Karpas-422 (cell line): ENCODE data around the gene MYO18A. TPM values are rescaled to one million over a fixed set of nuclear protein-coding genes. Genes with fewer than 3 reads are reported as not detected.

Experiments used
- DNase-seq: peaks from one replicate; pipeline ENCODE4 v3.0.0-alpha.2; 2015
- H2AFZ ChIP-seq: fragments of 200-600 bp; sonication (generic); 2 replicates; pipeline ENCODE4 v1.6.1; 2014; ENCODE audit warnings: antibody characterized with exemption, low read length, mixed read lengths
- H3K27ac ChIP-seq: fragments of 200-600 bp; sonication (generic); 2 replicates; pipeline ENCODE4 v1.5.1; 2014; ENCODE audit warnings: mild to moderate bottlenecking, low read length, moderate library complexity
- H3K27me3 ChIP-seq: fragments of 200-600 bp; sonication (generic); 2 replicates; pipeline ENCODE4 v1.6.1; 2014; ENCODE audit warnings: low read length, mixed read lengths
- H3K36me3 ChIP-seq: fragments of 200-600 bp; sonication (generic); 2 replicates; pipeline ENCODE4 v1.6.1; 2014; ENCODE audit warnings: low read length, mixed read lengths; ENCODE audit not compliant: insufficient read depth
- H3K4me1 ChIP-seq: fragments of 200-600 bp; sonication (generic); 2 replicates; pipeline ENCODE4 v1.6.1; 2014; ENCODE audit warnings: mild to moderate bottlenecking, low read length, mixed read lengths
- H3K4me2 ChIP-seq: fragments of 200-600 bp; sonication (generic); 2 replicates; pipeline ENCODE4 v1.6.1; 2014; ENCODE audit warnings: low read length, low read depth, mild to moderate bottlenecking; ENCODE audit not compliant: poor library complexity, severe bottlenecking
- H3K4me3 ChIP-seq: fragments of 200-600 bp; sonication (generic); 2 replicates; pipeline ENCODE4 v1.5.1; 2014; ENCODE audit warnings: mild to moderate bottlenecking, antibody characterized with exemption, low read length, mixed read lengths
- H3K79me2 ChIP-seq: fragments of 200-600 bp; sonication (generic); 2 replicates; pipeline ENCODE4 v1.6.1; 2014; ENCODE audit warnings: mild to moderate bottlenecking, low read length, mixed read lengths
- H3K9ac ChIP-seq: fragments of 200-600 bp; sonication (generic); 2 replicates; pipeline ENCODE4 v1.6.0; 2014; ENCODE audit warnings: low read length
- H3K9me2 ChIP-seq: fragments of 200-600 bp; sonication (generic), shearing (Covaris generic); replicated peaks from 2 replicates; pipeline ENCODE4 v1.6.0; 2014; ENCODE audit warnings: mild to moderate bottlenecking, low read length, moderate library complexity; ENCODE audit not compliant: insufficient read depth
- H3K9me3 ChIP-seq: fragments of 300-700, 200-600 bp; sonication (generic); 2 replicates; pipeline ENCODE4 v1.6.1; 2014; ENCODE audit warnings: low read length, mixed read lengths
- H4K20me1 ChIP-seq: fragments of 200-600 bp; sonication (generic); 2 replicates; pipeline ENCODE4 v1.6.1; 2014; ENCODE audit warnings: mild to moderate bottlenecking, antibody characterized with exemption, low read length, low read depth; ENCODE audit not compliant: insufficient read depth
- total RNA-seq: library from RNA; depleted of rRNA; stranded (reverse); fragments of >200 nt; shearing (Covaris generic); gene quantifications from 2 replicates; pipeline ENCODE4 v1.2.3, GENCODE V29; 2014; ENCODE audit warnings: low replicate concordance

Gene MYO18A
- total RNA-seq, 1 experiment from 2014 or later: 16.4 TPM

GRCh38 chr17:29115435-29115834 is 64.8 kb downstream of the MYO18A start:
- peaks cover 10% of the 10 kb centered on the region; the same call in 1 of the 2 replicates for H4K20me1 ChIP-seq
- no peaks in the 10 kb centered on the region for H3K27me3 ChIP-seq
- H3K9ac ChIP-seq: no peak overlapping the region
- H3K36me3 ChIP-seq: no peaks in the 10 kb centered on the region
- no peaks in the 10 kb centered on the region for H3K9me2 ChIP-seq
- H3K9me3 ChIP-seq: no peaks in the 10 kb centered on the region
- H3K4me1 ChIP-seq: peaks cover 22% of the 10 kb centered on the region
- H3K27ac ChIP-seq: no peak overlapping the region
- no peak overlapping the region for H3K4me3 ChIP-seq
- H3K4me2 ChIP-seq: no peak overlapping the region
- no peak overlapping the region for H2AFZ ChIP-seq
- H3K79me2 ChIP-seq: no peaks in the 10 kb centered on the region
- DNase-seq: no peak

GRCh38 chr17:29114141-29114540 is 66.1 kb downstream of the MYO18A start:
- peaks cover 22% of the 10 kb centered on the region for H3K4me1 ChIP-seq
- H3K79me2 ChIP-seq: no peaks in the 10 kb centered on the region
- H3K9me3 ChIP-seq: no peaks in the 10 kb centered on the region
- H3K36me3 ChIP-seq: no peaks in the 10 kb centered on the region
- H3K9ac ChIP-seq: no peak overlapping the region
- H2AFZ ChIP-seq: no peak overlapping the region
- no peak overlapping the region for H3K4me3 ChIP-seq
- no peaks in the 10 kb centered on the region for H3K27me3 ChIP-seq
- H3K4me2 ChIP-seq: no peak overlapping the region
- peaks cover 10% of the 10 kb centered on the region; the same call in 1 of the 2 replicates for H4K20me1 ChIP-seq
- no peak for DNase-seq
- no peak overlapping the region for H3K27ac ChIP-seq
- H3K9me2 ChIP-seq: no peaks in the 10 kb centered on the region

GRCh38 chr17:29113334-29113733 is 66.9 kb downstream of the MYO18A start:
- Histone ChIP-seq H3K4me2 (peak overlapping the region; percentile 14), H3K9ac (peak overlapping the region; percentile 35; the same call in 1 of the 2 replicates), H3K4me1 (peaks cover 22% of the 10 kb centered on the region), H3K27me3 (no peaks in the 10 kb centered on the region), H3K27ac (no peak overlapping the region), H3K9me2 (no peaks in the 10 kb centered on the region), H4K20me1 (peaks cover 10% of the 10 kb centered on the region; the same call in 1 of the 2 replicates), H2AFZ (no peak overlapping the region), H3K9me3 (no peaks in the 10 kb centered on the region), H3K36me3 (no peaks in the 10 kb centered on the region), H3K4me3 (no peak overlapping the region), H3K79me2 (no peaks in the 10 kb centered on the region)
- DNase-seq: peak; percentile 48

- Histone ChIP-seq H3K4me2 (peak overlapping the region; percentile 14), H3K27me3 (no peaks in the 10 kb centered on the region), H3K27ac (no peak overlapping the region), H3K9me3 (no peaks in the 10 kb centered on the region), H3K9ac (peak overlapping the region; percentile 35), H3K79me2 (no peaks in the 10 kb centered on the region), H3K9me2 (no peaks in the 10 kb centered on the region), H4K20me1 (peaks cover 9% of the 10 kb centered on the region; the same call in 1 of the 2 replicates), H2AFZ (no peak overlapping the region), H3K4me1 (peaks cover 22% of the 10 kb centered on the region), H3K36me3 (no peaks in the 10 kb centered on the region), H3K4me3 (no peak overlapping the region)
- no peak for DNase-seq
Observed at GRCh38 chr17:29112771-29113295, 67.4 kb downstream of the MYO18A start.

- DNase-seq: peak; percentile 94
- no peak overlapping the region for H3K27ac ChIP-seq
- peaks cover 5% of the 10 kb centered on the region; the same call in 1 of the 2 replicates for H4K20me1 ChIP-seq
Observed at GRCh38 chr17:29111816-29112499, 68.2 kb downstream of the MYO18A start.

GRCh38 chr17:29110372-29110757 is 69.8 kb downstream of the MYO18A start:
- no peak overlapping the region for H2AFZ ChIP-seq
- no peak for DNase-seq
- H3K4me2 ChIP-seq: no peak overlapping the region
- no peaks in the 10 kb centered on the region for H3K27me3 ChIP-seq
- no peak overlapping the region for H3K4me3 ChIP-seq
- no peaks in the 10 kb centered on the region for H3K79me2 ChIP-seq
- H3K9ac ChIP-seq: no peak overlapping the region
- no peaks in the 10 kb centered on the region for H3K9me3 ChIP-seq
- peaks cover 5% of the 10 kb centered on the region; the same call in 1 of the 2 replicates for H4K20me1 ChIP-seq
- H3K27ac ChIP-seq: no peak overlapping the region
- peaks cover 22% of the 10 kb centered on the region for H3K4me1 ChIP-seq
- H3K36me3 ChIP-seq: no peaks in the 10 kb centered on the region
- no peaks in the 10 kb centered on the region for H3K9me2 ChIP-seq

More at GRCh38 chr17:29111816-29112499, 68.2 kb downstream of the MYO18A start:
- Histone ChIP-seq H3K4me1 (peaks cover 22% of the 10 kb centered on the region), H3K9me3 (no peaks in the 10 kb centered on the region), H3K4me2 (no peak overlapping the region), H3K9me2 (no peaks in the 10 kb centered on the region), H3K79me2 (no peaks in the 10 kb centered on the region), H3K36me3 (no peaks in the 10 kb centered on the region), H2AFZ (peak overlapping the region; percentile 79; the same call in 1 of the 2 replicates), H3K9ac (no peak overlapping the region), H3K27me3 (no peaks in the 10 kb centered on the region), H3K4me3 (no peak overlapping the region)

- no peak overlapping the region for H3K4me2 ChIP-seq
- H3K9ac ChIP-seq: no peak overlapping the region
- H3K79me2 ChIP-seq: no peaks in the 10 kb centered on the region
- DNase-seq: no peak
- no peak overlapping the region for H3K4me3 ChIP-seq
- no peaks in the 10 kb centered on the region for H3K9me2 ChIP-seq
- H3K27me3 ChIP-seq: no peaks in the 10 kb centered on the region
- H3K36me3 ChIP-seq: no peaks in the 10 kb centered on the region
- H3K9me3 ChIP-seq: no peaks in the 10 kb centered on the region
- no peak overlapping the region for H3K27ac ChIP-seq
- peaks cover 22% of the 10 kb centered on the region for H3K4me1 ChIP-seq
- H2AFZ ChIP-seq: no peak overlapping the region
- H4K20me1 ChIP-seq: peaks cover 5% of the 10 kb centered on the region; the same call in 1 of the 2 replicates
Observed at GRCh38 chr17:29109477-29110371, 70.5 kb downstream of the MYO18A start.
